ENCODE results near the gene GAL.

GAL gene

GRCh38 chr11:68689737-68690625 is 5.6 kb downstream of the GAL start:
- no peak for DNase-seq (ENCODE audit: low read depth, low spot score)
- Histone ChIP-seq H3K9me3 (ENCODE audit: insufficient read depth, low read length) (no peaks in the 10 kb centered on the region), H3K4me1 (ENCODE audit: insufficient read depth, insufficient read length) (peaks cover 9% of the 10 kb centered on the region), H3K9ac (ENCODE audit: insufficient read length, low read depth) (no peak overlapping the region), H3K4me3 (ENCODE audit: insufficient read length, low read depth) (no peak overlapping the region), H3K36me3 (ENCODE audit: insufficient read depth, insufficient read length, low read length) (peaks cover 48% of the 10 kb centered on the region), H3K27me3 (ENCODE audit: insufficient read depth, insufficient read length) (peaks cover 15% of the 10 kb centered on the region)
- TF ChIP-seq SUZ12 (IDR thresholded peaks at IDR 0.05; ENCODE audit: extremely low read depth, insufficient read depth, insufficient read length) (no peak), YY1 (IDR thresholded peaks at IDR 0.05; ENCODE audit: insufficient read depth, insufficient read length) (no peak), ZNF274 (IDR thresholded peaks at IDR 0.05; ENCODE audit: low read depth, low read length) (no peak)

DNA sequence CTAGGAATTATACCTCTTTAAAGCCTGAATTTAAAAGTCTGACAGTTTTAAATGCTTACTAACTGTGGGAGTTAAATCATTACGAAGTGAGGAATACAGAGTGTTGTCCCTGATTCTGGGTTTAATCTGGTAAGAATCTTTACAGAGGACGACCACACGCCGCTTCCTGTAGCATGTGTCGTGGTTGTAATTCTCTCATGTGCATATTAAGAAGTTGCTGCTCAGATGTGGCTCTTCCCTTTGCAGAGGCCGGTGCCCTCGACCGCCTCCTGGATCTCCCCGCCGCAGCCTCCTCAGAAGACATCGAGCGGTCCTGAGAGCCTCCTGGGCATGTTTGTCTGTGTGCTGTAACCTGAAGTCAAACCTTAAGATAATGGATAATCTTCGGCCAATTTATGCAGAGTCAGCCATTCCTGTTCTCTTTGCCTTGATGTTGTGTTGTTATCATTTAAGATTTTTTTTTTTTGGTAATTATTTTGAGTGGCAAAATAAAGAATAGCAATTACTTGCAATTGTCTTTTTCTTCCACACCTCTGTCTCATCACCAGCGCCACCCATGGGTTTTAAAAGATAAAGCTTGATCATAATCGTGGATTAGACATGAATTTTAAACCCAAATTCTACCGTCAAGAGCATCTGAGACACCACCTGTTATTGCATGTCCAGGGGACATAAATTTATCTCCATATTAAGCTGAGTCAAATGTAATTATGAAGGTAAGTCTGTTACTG is 6.5 kb downstream of the GAL start:
- no peak overlapping the region for H3K9ac ChIP-seq (ENCODE audit: insufficient read length, low read depth)

DNA sequence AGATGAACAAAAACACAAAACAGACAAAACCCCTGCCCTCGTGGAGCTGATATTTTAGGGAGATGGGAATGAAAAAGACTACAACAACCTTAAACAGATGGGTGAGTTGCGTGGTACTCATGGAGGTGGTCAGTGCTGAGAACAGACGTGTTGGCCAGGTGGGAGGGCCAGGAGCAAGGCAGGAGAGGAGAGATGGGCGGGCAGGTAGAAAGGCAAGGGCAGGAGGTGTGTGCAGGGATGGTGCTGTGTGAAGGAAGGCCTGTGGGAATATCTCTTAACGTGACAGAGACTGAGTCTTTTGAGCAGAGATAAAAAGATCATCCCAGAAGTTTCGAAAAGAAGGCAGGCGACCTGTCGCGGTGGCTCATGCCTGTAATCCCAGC is 7.0 kb downstream of the GAL start:
- peaks cover 4% of the 10 kb centered on the region for H3K4me1 ChIP-seq (ENCODE audit: insufficient read depth, insufficient read length)

More for the DNA sequence above, 6.5 kb downstream of the GAL start:
- no peak for DNase-seq (ENCODE audit: low read depth, low spot score)
- TF ChIP-seq YY1 (IDR thresholded peaks at IDR 0.05; ENCODE audit: insufficient read depth, insufficient read length) (no peak), ZNF274 (IDR thresholded peaks at IDR 0.05; ENCODE audit: low read depth, low read length) (no peak)
- Histone ChIP-seq H3K4me1 (ENCODE audit: insufficient read depth, insufficient read length) (peaks cover 4% of the 10 kb centered on the region), H3K27me3 (ENCODE audit: insufficient read depth, insufficient read length) (peaks cover 7% of the 10 kb centered on the region), H3K9me3 (ENCODE audit: insufficient read depth, low read length) (no peaks in the 10 kb centered on the region), H3K36me3 (ENCODE audit: insufficient read depth, insufficient read length, low read length) (peaks cover 41% of the 10 kb centered on the region), H3K4me3 (ENCODE audit: insufficient read length, low read depth) (no peak overlapping the region)

GRCh38 chr11:68692115-68692514 is 7.8 kb downstream of the GAL start:
- no peak overlapping the region for H3K9ac ChIP-seq (ENCODE audit: insufficient read length, low read depth)
- no peak overlapping the region for H3K4me3 ChIP-seq (ENCODE audit: insufficient read length, low read depth)
- H3K4me1 ChIP-seq (ENCODE audit: insufficient read depth, insufficient read length) = peaks cover 4% of the 10 kb centered on the region
- TF ChIP-seq ZNF274 (IDR thresholded peaks at IDR 0.05; ENCODE audit: low read depth, low read length) = no peak
- TF ChIP-seq SUZ12 (IDR thresholded peaks at IDR 0.05; ENCODE audit: extremely low read depth, insufficient read depth, insufficient read length) = no peak
- TF ChIP-seq YY1 (IDR thresholded peaks at IDR 0.05; ENCODE audit: insufficient read depth, insufficient read length) = no peak
- no peak for DNase-seq (ENCODE audit: low read depth, low spot score)
- no peaks in the 10 kb centered on the region for H3K9me3 ChIP-seq (ENCODE audit: insufficient read depth, low read length)
- no peaks in the 10 kb centered on the region for H3K27me3 ChIP-seq (ENCODE audit: insufficient read depth, insufficient read length)
- H3K36me3 ChIP-seq (ENCODE audit: insufficient read depth, insufficient read length, low read length) = peaks cover 28% of the 10 kb centered on the region

More for the DNA sequence above, 7.0 kb downstream of the GAL start:
- TF ChIP-seq YY1 (IDR thresholded peaks at IDR 0.05; ENCODE audit: insufficient read depth, insufficient read length) (no peak), SUZ12 (IDR thresholded peaks at IDR 0.05; ENCODE audit: extremely low read depth, insufficient read depth, insufficient read length) (no peak), ZNF274 (IDR thresholded peaks at IDR 0.05; ENCODE audit: low read depth, low read length) (no peak)
- H3K36me3 ChIP-seq (ENCODE audit: insufficient read depth, insufficient read length, low read length) = peaks cover 35% of the 10 kb centered on the region
- no peaks in the 10 kb centered on the region for H3K9me3 ChIP-seq (ENCODE audit: insufficient read depth, low read length)
- H3K9ac ChIP-seq (ENCODE audit: insufficient read length, low read depth) = no peak overlapping the region
- H3K27me3 ChIP-seq (ENCODE audit: insufficient read depth, insufficient read length) = peaks cover 1% of the 10 kb centered on the region
- DNase-seq (ENCODE audit: low read depth, low spot score) = no peak
- H3K4me3 ChIP-seq (ENCODE audit: insufficient read length, low read depth) = no peak overlapping the region

- H3K4me1 ChIP-seq (ENCODE audit: insufficient read depth, insufficient read length) = peaks cover 4% of the 10 kb centered on the region
- H3K4me3 ChIP-seq (ENCODE audit: insufficient read length, low read depth) = no peak overlapping the region
- no peak for DNase-seq (ENCODE audit: low read depth, low spot score)
- TF ChIP-seq ZNF274 (IDR thresholded peaks at IDR 0.05; ENCODE audit: low read depth, low read length) (no peak), SUZ12 (IDR thresholded peaks at IDR 0.05; ENCODE audit: extremely low read depth, insufficient read depth, insufficient read length) (no peak), YY1 (IDR thresholded peaks at IDR 0.05; ENCODE audit: insufficient read depth, insufficient read length) (no peak)
- peaks cover 20% of the 10 kb centered on the region for H3K36me3 ChIP-seq (ENCODE audit: insufficient read depth, insufficient read length, low read length)
- H3K9me3 ChIP-seq (ENCODE audit: insufficient read depth, low read length) = no peaks in the 10 kb centered on the region
- no peak overlapping the region for H3K9ac ChIP-seq (ENCODE audit: insufficient read length, low read depth)
- H3K27me3 ChIP-seq (ENCODE audit: insufficient read depth, insufficient read length) = no peaks in the 10 kb centered on the region
These were observed 8.6 kb downstream of the GAL start for GRCh38 chr11:68692871-68693483.

- Histone ChIP-seq H3K27me3 (ENCODE audit: insufficient read depth, insufficient read length) (no peaks in the 10 kb centered on the region), H3K9me3 (ENCODE audit: insufficient read depth, low read length) (no peaks in the 10 kb centered on the region), H3K36me3 (ENCODE audit: insufficient read depth, insufficient read length, low read length) (peaks cover 18% of the 10 kb centered on the region), H3K9ac (ENCODE audit: insufficient read length, low read depth) (no peak overlapping the region), H3K4me1 (ENCODE audit: insufficient read depth, insufficient read length) (peaks cover 4% of the 10 kb centered on the region), H3K4me3 (ENCODE audit: insufficient read length, low read depth) (no peak overlapping the region)
- no peak for TF ChIP-seq ZNF274 (IDR thresholded peaks at IDR 0.05; ENCODE audit: low read depth, low read length)
- no peak for TF ChIP-seq SUZ12 (IDR thresholded peaks at IDR 0.05; ENCODE audit: extremely low read depth, insufficient read depth, insufficient read length)
- TF ChIP-seq YY1 (IDR thresholded peaks at IDR 0.05; ENCODE audit: insufficient read depth, insufficient read length) = no peak
- no peak for DNase-seq (ENCODE audit: low read depth, low spot score)
These were observed 9.1 kb downstream of the GAL start for GRCh38 chr11:68693484-68693882.
